ENCODE measurements around the gene TMED9. TPM values are rescaled to one million over a fixed set of nuclear protein-coding genes. Genes with fewer than 3 reads are reported as not detected.

The TMED9 gene
- total RNA-seq, 3 donors from 2014 or later (not counting 1 experiment from before 2014, with no cell fraction given) = 91.2 to 114 (median 94.4) TPM

- no peaks in the 10 kb centered on the region for H3K27me3 Mint-ChIP-seq (ENCODE audit: low read depth in 2 of 2)
- H3K27me3 ChIP-seq (ENCODE audit: control insufficient read depth, insufficient read depth, low read length) = no peaks in the 10 kb centered on the region
- intact Hi-C loops (cut with micrococcal nuclease) = no loop called here
- H3K4me1 Mint-ChIP-seq = peaks cover 10 to 30% of the 10 kb centered on the region in 2 donors
- H3K36me3 Mint-ChIP-seq = no peaks in the 10 kb centered on the region
- no peaks in the 10 kb centered on the region for H3K36me3 ChIP-seq (ENCODE audit: control insufficient read depth, insufficient read depth, low read length)
- ATAC-seq = no peak
- TF ChIP-seq CTCF (IDR thresholded peaks at IDR 0.05) = no peak
- H3K27ac ChIP-seq (ENCODE audit: low read length) = no peak overlapping the region
- H3K9me3 ChIP-seq (ENCODE audit: control insufficient read depth, insufficient read depth, low read length) = no peaks in the 10 kb centered on the region
- H3K4me1 ChIP-seq (ENCODE audit: control insufficient read depth, insufficient read depth, low read length) = peaks cover 7% of the 10 kb centered on the region
- H3K4me3 Mint-ChIP-seq = no peak overlapping the region
- no peak overlapping the region for H3K27ac Mint-ChIP-seq
- H3K9me3 Mint-ChIP-seq = no peaks in the 10 kb centered on the region
- 94% methylated on average over 22 of the region's 22 CpGs for WGBS (ENCODE audit: insufficient coverage)
- no peak overlapping the region for H3K4me3 ChIP-seq (ENCODE audit: low read length)
- DNase-seq = no peak
Observed at GRCh38 chr5:177606071-177607051, 14.4 kb downstream of the TMED9 start.

- Histone ChIP-seq H3K9me3 (ENCODE audit: control insufficient read depth, insufficient read depth, low read length) (no peaks in the 10 kb centered on the region), H3K27me3 (ENCODE audit: control insufficient read depth, insufficient read depth, low read length) (no peaks in the 10 kb centered on the region), H3K4me1 (ENCODE audit: control insufficient read depth, insufficient read depth, low read length) (peaks cover 4% of the 10 kb centered on the region), H3K4me3 (ENCODE audit: low read length) (no peak overlapping the region), H3K27ac (ENCODE audit: low read length) (no peak overlapping the region), H3K36me3 (ENCODE audit: control insufficient read depth, insufficient read depth, low read length) (no peaks in the 10 kb centered on the region)
- no peaks in the 10 kb centered on the region for H3K27me3 Mint-ChIP-seq (ENCODE audit: low read depth in 2 of 2)
- H3K4me3 Mint-ChIP-seq = no peak overlapping the region
- no peaks in the 10 kb centered on the region for H3K36me3 Mint-ChIP-seq
- peaks cover 10 to 22% of the 10 kb centered on the region in 2 donors for H3K4me1 Mint-ChIP-seq
- ATAC-seq (no peak), DNase-seq (no peak)
- TF ChIP-seq CTCF (IDR thresholded peaks at IDR 0.05) = no peak
- WGBS (ENCODE audit: insufficient coverage) = 80% methylated on average over 11 of the region's 11 CpGs
- no peaks in the 10 kb centered on the region for H3K9me3 Mint-ChIP-seq
- no peak overlapping the region for H3K27ac Mint-ChIP-seq
- intact Hi-C loops (cut with micrococcal nuclease) = no loop called here
Observed at GRCh38 chr5:177607115-177607451, 15.1 kb downstream of the TMED9 start.

GRCh38 chr5:177607452-177608192, 15.6 kb downstream of the TMED9 start:
- no peaks in the 10 kb centered on the region for H3K9me3 Mint-ChIP-seq
- H3K4me1 Mint-ChIP-seq = peaks cover 4 to 17% of the 10 kb centered on the region in 2 donors
- no peak overlapping the region for H3K27ac Mint-ChIP-seq
- H3K27me3 Mint-ChIP-seq (ENCODE audit: low read depth in 2 of 2) = no peaks in the 10 kb centered on the region
- ATAC-seq (peak in 2 of 3 donors; percentile 80 to 81), DNase-seq (peak; percentile 36 to 73)
- Histone ChIP-seq H3K4me1 (ENCODE audit: control insufficient read depth, insufficient read depth, low read length) (peaks cover 4% of the 10 kb centered on the region), H3K36me3 (ENCODE audit: control insufficient read depth, insufficient read depth, low read length) (no peaks in the 10 kb centered on the region), H3K27me3 (ENCODE audit: control insufficient read depth, insufficient read depth, low read length) (no peaks in the 10 kb centered on the region), H3K4me3 (ENCODE audit: low read length) (no peak overlapping the region), H3K9me3 (ENCODE audit: control insufficient read depth, insufficient read depth, low read length) (no peaks in the 10 kb centered on the region), H3K27ac (ENCODE audit: low read length) (no peak overlapping the region)
- TF ChIP-seq CTCF (IDR thresholded peaks at IDR 0.05) = peak; percentile 31
- intact Hi-C loops (cut with micrococcal nuclease) = no loop called here
- 46% methylated on average over 15 of the region's 15 CpGs for WGBS (ENCODE audit: insufficient coverage)
- H3K36me3 Mint-ChIP-seq = no peaks in the 10 kb centered on the region
- no peak overlapping the region for H3K4me3 Mint-ChIP-seq
